D341Med (cell line): ENCODE data around the gene HAS3.
A peak's percentile ranks its signal among the peaks of the same experiment; 100 is the strongest.

Source experiments
- DNase-seq: peaks from one replicate; pipeline ENCODE4 v3.0.0; 2012; ENCODE audit warnings: low spot score

The HAS3 gene

DNA sequence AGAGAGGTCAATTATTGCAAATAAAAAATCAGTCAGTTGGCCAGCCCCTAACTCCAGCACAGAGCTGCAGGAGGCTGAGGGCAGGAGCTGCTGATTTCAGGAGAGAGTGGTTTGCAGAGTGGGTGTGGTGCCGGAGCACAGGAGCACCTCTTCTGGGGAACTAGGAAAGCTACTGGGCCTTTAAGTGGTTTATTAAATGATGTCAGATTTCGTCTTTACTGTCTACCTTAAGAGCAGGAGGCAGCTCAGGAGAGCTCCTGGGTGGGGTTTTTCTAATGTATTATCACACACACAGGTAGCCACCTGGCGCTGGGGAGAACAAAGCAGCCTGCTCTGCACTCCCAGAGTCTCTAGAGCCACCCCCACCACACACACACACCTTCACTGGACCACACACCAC is 11.5 kb upstream of the HAS3 start:
- DNase-seq: no peak

DNA sequence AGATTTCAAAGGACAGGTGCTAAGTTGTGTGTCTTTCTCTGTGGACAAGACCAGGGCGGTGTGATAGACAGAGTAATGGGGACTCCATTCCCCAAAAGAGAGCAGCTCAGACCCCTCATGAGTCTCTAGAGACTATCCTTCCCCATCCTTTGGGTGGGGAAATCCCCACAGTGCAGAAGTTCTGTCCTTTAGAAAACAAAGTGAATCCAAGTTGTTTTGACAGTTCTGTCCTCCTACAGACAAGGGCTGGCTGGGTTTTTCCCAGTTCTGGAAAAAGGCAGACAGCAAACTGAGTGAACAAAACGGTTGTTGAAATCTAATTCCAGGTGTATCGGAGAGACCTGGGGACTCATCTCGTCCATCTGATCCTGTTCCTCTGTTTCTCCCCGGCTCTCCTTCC is 11.0 kb upstream of the HAS3 start:
- no peak for DNase-seq

DNA sequence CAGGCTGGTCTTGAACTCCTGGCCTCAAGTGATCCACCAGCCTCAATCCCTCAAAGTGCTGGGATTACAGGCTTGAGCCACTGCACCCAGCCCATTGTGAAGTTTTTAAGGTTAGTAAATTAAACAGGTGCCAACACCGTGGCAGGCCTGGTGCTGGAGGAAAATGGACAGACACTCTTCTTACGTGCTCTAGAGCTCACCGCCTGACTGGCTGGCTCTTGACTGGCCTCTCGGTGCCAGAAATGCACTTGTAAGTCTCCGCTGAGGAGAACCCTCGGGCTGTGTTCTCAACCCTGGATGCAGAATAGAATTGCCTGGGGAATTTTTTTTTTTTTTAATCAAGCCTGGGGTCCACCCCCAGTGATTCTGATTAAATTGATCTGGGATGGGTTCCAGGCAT is 10.3 kb upstream of the HAS3 start:
- no peak for DNase-seq

DNA sequence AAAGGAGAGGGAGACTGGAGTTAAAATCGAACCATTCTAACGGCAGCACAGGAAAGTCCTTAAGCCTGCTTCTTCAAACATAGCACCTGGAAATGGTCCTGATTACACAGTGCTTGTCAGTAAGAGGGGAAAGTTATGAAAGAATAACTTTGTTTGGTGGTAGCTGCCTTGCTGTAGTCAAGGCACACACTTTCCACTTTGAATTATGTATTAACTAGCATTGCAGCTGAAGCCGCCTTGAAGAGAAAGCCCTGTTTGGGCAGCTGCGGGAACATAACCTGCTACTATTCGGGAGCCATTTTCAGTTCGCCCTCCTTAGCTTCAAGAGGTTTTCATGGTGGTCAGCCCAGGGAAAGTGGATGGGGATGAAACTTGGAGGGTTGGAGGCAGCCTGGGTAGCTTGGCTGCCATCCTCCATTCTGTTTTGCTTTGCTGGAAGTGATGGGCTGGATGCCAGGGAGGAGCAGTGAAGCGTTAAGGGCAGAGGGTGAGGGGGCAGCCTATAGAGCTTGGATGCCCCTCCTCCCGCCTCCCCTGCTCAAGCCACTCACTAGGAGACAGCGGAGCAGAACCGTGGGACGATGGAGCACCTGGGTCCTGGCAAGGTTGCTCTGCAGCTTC is 5.3 kb upstream of the HAS3 start:
- no peak for DNase-seq

DNA sequence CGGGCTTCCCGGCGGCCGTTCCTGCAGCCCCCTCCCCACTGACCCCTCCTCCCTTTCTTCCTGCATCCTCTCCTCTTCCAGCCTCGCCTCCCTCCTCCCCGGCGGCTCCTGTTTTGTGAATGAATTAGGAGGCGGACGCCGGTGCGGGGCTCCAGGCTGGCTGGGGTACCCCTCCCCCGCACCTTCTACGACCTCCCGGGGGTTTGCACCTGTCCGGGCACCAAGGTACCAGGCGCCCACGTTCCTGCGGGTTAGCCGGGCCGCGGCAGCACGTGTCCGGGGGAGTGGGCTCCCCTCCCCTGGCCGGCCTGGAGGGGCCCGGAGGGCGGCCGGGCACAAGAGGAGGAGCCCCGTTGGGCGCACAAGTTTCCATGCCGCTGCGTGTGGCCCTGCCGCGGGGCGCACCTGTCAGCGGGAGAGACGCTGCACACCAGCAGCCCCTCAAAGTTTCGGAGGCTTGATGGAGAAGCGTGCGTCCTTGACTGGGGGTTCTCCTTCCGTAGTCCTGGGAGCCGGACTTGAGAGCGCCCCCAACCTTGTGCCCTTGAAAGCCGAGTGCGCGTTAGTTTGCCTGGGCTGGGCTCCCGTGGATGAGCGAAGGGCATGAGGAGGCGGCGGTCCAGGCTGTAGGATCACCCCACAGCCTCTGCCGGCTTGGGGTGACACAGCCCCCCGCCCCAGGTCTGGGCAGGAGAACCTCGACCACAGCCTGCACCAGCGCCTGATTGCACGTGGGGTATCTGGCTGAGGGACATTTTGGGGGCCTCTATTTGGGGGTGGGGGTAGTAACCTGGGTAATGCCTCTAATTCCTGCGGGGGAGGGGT is 1.2 kb downstream of the HAS3 start:
- peak; percentile 59 for DNase-seq

DNA sequence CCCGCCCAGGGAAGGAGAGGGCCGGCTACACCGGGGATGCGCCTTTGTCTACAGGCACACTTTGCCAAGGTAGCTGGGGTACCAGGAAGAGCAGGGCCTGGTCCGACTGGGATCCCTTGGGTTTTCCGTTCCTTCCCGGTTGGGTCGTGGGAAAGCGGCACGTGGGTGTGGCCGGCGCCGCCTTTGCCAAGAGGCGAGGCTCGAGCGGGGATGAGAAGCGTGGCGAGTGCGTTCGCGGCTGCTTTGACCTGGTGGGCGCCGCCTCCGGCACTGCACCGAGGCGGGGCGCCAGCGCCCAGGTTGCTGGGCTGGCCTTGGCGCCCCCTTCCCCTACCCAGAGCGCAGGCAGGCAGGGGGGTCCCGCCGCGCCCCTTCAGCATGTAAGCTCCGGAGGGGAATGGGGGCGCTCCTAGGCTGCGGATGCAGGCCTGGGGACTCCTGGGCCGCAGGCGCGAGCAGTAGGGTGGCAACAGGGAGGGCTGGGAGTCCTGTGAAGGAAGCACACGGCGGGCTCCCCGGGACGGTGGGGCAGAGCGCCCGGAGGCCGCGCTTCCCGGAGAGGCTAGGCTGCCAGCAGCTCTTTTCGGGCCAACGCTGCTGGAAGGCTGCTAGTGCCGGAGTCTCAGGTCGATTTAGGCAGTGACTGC is 2.0 kb downstream of the HAS3 start:
- no peak for DNase-seq

DNA sequence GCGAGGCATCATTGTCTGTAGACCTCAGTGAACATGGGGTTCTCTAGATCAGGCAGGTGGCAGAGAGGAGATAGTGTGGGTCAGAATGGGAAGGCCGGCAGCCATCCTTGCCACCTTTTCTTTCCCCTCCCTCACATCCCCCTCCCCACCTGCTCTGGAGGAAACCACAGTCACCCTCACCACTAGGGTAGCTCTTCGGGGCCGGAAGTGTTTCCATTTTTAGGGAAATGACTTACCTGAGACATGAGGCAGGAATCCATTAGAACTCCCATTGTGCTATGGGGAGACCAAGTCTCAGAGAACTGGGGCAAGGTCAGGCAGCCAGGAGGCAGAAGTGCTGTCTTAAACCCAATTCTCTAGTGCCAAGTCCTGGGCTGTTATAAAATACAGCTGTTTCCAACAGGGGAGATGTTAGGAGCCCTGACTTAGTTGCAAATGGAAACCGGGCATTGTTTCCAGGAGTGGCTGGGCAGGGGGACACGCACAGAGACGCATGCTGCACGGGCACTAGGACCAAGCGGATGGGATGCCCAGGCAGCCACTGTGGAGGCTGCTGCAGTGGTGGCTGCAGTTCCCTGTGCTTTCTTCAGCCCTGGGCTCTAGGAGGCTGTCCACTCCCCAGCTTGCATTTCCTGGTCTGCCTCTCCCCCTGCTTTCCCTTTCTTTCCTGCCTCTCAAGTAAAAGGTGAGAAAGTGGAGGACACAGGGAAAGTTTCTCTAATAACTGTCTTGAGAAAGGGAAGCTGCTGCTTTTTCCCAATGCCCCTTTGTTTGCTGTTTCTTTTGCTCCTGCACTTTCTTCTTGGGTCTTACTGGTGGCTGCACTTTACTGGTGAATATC is 2.8 kb downstream of the HAS3 start:
- no peak for DNase-seq

DNA sequence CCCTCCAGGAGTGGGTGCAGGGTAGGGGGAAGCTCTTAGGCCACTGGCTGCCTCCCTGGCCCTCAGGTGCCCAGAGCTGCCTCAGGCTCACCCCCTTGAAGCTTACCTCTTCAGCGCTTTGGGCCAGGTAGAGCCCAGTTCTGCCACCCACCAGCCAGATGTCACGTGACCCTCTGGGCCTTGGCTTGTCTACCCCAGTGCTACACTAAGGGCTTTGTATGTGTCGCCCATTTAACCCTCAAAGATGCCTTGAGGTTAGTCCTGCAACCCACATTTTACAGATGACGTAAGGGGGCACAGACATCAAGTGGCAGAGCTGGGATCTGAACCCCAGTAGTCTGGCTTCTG is 3.4 kb downstream of the HAS3 start:
- DNase-seq: no peak

DNA sequence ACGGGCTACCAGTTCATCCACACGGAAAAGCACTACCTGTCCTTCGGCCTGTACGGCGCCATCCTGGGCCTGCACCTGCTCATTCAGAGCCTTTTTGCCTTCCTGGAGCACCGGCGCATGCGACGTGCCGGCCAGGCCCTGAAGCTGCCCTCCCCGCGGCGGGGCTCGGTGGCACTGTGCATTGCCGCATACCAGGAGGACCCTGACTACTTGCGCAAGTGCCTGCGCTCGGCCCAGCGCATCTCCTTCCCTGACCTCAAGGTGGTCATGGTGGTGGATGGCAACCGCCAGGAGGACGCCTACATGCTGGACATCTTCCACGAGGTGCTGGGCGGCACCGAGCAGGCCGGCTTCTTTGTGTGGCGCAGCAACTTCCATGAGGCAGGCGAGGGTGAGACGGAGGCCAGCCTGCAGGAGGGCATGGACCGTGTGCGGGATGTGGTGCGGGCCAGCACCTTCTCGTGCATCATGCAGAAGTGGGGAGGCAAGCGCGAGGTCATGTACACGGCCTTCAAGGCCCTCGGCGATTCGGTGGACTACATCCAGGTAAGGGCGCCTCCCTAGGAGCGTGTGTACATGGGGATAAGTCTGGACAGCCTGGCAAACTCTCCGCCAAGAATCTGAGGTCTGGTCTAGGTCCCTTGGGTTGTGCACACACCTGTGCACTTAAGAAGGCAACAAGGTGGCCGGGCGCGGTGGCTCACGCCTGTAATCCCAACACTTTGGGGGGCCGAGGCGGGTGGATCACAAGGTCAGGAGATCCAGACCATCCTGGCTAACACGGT is 4.2 kb downstream of the HAS3 start:
- DNase-seq: no peak

DNA sequence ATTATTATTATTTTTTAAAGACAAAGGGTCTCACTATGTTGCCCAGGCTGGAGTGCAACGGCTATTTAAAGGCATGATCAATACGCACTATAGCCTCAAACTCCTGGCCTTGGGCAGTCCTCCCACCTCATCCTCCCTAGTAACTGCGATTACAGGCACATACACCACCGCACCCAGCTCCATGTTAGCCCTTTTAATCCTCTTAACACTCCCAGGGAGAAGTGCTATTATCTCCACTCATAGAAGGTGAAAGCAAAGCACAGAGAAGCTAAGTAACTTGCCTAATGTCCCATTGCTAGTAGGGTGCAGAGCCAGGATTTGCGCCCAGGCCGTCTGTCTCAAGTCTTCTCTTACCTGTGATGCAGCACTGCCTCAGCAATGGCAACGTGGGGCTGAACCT is 5.0 kb downstream of the HAS3 start:
- peak; percentile 65 for DNase-seq

DNA sequence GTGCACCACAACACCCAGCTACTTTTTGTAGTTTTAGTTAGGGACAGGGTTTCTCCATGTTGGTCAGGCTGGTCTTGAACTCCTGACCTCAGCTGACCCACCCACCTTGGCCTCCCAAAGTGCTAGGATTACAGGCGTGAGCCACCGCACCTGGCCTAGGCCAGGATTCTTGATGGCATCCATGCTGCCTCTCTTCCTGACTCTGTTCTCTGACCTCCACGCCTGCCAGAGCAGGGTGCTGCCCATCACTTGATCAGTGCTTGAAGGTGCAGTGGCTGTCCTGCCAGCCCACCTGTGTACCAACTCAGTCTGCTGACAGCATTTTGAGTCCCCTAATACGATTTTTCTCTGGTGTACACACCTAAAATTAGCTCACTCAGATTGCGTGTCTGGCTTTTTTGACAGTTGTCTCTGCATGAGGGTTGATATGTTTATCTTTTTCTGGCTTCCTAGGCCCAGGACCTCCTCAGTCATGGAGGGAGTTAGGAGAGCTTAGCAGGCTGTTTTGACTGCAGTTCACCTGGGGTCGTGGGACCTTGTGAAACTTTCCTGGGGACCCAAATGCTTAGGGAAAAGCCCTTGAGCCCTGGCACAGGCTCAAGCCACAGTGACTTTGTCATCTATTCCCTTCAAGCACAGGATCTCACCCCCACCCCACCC is 5.9 kb downstream of the HAS3 start:
- no peak for DNase-seq

DNA sequence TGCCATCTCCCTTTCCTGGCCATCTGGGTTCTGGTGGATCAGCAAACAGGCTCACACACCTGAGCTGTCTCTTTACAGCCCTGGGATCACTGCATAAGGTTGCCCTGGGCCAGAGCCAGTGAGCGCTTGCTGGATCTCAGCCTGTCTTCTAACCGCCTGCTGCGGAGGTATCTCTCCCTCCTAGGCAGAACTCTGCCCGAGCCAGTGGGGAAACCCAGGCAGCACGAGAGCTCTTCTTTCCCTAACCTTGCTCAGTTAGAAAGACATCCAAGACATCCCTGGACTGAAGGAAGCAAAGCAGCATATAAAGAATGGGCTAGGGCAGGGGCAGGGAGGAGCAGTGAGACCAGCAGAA is 6.4 kb downstream of the HAS3 start:
- no peak for DNase-seq

DNA sequence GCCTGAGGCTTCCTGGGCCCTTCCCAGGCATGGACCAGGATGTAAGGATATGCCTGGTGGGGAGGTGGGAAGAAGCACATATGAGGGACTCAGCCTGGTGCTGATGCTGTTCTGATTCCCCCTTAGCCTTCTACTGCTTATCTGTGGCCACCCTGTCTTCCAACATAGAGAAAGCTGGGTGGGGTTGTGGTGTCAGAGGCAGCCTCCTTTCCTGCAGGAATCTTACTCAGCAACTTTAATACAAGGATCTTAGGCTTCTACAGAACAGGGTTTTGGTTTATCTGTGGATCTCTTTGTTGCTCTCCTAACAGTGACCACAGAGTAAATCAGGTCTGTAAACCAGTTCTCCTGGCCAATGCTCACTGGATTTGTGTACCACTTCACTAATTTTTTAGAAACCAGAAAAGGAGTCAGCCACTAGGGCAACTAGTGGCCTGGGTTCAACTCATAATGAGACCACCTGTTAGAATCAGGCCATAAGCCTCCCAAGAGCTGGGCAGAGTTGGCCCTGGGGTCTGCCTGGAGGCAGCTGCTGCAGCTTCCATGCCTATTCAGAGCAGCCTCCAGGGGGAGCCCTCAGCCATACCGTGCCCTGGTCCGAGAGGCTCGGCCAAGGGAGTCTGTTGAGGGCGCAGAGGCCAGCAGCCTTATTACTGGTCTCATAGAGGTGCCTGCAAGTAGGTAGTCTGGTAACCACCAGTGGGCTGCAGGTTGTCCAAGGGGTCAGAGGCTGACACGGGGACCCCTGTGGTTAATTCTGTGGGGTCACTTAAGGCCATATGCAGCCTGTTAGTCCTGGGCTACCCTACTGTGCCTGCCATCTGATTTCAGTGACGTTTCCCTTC is 7.1 kb downstream of the HAS3 start:
- peak; percentile 81 for DNase-seq

DNA sequence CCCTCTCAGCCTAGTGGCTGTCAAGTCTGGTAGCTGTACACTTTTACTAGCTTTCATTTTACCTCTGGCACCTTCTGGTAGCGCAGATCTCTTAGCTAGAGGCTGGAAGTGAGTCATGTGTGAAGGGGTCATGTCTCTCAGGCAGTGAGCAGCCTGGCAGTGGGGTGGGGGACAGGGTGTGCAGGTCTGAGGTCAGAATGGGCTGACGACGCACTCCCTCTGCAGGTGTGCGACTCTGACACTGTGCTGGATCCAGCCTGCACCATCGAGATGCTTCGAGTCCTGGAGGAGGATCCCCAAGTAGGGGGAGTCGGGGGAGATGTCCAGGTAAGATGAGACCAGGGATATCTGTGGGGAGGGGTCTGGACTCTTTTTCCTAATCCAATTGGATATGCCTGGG is 7.8 kb downstream of the HAS3 start:
- DNase-seq: no peak

DNA sequence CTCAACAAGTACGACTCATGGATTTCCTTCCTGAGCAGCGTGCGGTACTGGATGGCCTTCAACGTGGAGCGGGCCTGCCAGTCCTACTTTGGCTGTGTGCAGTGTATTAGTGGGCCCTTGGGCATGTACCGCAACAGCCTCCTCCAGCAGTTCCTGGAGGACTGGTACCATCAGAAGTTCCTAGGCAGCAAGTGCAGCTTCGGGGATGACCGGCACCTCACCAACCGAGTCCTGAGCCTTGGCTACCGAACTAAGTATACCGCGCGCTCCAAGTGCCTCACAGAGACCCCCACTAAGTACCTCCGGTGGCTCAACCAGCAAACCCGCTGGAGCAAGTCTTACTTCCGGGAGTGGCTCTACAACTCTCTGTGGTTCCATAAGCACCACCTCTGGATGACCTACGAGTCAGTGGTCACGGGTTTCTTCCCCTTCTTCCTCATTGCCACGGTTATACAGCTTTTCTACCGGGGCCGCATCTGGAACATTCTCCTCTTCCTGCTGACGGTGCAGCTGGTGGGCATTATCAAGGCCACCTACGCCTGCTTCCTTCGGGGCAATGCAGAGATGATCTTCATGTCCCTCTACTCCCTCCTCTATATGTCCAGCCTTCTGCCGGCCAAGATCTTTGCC is 9.0 kb downstream of the HAS3 start:
- DNase-seq: no peak

DNA sequence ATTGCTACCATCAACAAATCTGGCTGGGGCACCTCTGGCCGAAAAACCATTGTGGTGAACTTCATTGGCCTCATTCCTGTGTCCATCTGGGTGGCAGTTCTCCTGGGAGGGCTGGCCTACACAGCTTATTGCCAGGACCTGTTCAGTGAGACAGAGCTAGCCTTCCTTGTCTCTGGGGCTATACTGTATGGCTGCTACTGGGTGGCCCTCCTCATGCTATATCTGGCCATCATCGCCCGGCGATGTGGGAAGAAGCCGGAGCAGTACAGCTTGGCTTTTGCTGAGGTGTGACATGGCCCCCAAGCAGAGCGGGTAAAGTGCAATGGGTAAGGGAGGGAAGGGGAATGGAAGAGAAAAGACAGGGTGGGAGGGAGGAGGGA is 9.5 kb downstream of the HAS3 start:
- DNase-seq: no peak

DNA sequence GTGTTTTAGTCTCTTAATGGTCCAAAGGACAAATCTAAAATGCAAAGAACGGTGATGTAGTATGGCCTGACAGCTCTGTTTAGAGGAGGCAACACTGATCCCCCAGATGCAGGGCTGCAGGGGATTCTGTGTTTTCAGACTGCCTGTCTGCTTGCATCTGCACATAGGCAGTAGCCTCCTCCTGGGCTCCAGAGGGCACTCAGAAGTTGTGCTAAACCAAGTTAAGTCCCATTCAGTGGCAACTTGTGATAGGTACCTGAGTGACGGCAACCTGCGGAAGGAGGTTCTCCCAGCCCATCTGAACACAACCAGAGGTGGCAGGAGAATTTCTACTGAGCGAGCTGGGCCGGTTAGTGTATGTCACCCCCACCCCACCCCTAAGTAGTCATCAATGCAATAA is 9.9 kb downstream of the HAS3 start:
- no peak for DNase-seq

DNA sequence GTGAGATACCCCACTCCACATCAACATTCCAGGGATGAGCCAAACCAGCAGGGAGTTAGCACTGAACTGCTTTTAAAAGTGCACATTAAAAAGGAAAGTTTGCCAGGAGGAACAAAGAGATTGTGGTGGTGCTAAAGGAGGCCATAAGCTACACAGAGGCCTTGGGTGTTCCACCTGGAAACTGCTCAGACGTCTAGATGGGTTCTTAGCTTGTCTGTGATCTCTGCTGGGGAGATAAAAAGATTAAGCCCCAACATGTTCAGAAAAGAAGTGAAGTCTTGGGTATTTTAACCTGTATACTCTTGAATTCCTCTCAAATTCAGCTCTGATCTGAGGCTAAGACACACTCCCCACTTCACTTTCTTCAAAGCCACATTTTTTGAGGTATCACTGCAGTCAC is 10.4 kb downstream of the HAS3 start:
- DNase-seq: no peak

DNA sequence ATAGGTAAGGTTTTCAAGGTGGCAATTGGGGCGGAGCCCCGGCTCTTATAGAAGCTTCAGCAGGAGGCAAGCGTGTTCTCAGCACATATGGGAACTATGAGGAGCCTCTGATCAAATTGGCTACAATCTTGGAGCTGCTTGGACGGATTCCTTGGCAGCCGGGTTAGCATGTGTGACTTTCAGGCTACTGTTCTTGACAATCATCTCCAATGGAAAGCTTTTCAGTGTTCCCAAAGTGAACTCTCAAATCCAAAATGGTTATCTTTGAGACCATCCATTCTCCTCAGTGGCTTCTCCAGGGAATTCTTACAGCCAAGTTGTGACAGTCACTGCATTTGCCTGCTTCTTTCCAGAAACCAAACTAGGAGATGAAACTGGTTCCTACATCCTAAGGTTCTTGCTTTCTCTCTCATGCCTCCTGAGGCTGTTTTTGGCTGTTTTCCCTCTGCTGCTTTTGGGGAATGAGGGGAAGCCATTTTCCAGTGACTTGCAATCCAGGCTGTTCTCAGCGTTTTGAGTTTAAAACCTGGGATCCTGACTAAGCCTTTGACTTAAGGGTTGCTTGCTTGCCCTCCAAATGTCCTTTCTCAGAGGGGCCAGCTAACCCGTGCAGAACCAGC is 10.9 kb downstream of the HAS3 start:
- DNase-seq: no peak

DNA sequence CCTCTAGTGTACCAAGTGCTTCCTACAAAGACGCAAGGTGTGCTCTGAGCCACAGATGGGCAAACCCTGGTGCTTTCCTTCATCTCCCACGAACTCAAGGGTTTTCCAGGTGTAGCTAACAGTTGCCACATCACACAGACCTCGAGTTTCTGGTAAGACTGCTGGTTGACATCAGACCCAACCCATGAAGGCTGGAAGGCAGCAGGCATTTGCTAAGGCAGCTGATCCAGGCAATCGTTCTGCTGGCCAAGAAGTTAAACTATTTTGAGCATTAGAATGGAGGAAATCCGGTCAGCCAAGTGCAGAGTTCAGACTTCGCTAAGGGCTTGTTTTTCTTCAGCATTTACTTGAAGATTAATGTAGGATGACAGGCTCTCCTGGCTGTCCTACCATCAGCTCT is 11.5 kb downstream of the HAS3 start:
- DNase-seq: no peak
